CD14-positive monocyte (primary cell): ENCODE measurements around the gene PSMB7. TPM values are rescaled to one million over a fixed set of nuclear protein-coding genes. Genes with fewer than 3 reads are reported as not detected.

ENCODE experiments used
- DNase-seq, 3 donors: peaks; one replicate each; pipeline ENCODE4 v3.0.0-alpha.2; 2011 to 2022
- H2AFZ ChIP-seq: 2 replicates; pipeline ENCODE4 v1.6.0; 2012; ENCODE audit warnings: mild to moderate bottlenecking, low read depth, low read length, inconsistent platforms; ENCODE audit not compliant: insufficient read depth, poor library complexity, severe bottlenecking
- H3K27ac ChIP-seq, 2 donors: 1 replicate in 1 of 2; 2 replicates in 1 of 2; pipeline ENCODE4 v1.5.1; 2012 to 2013; ENCODE audit warnings: low read length in 2 of 2, control low read depth in 1 of 2, inconsistent platforms in 1 of 2, low read depth in 1 of 2, mild to moderate bottlenecking in 1 of 2
- H3K27me3 ChIP-seq, 2 donors: one replicate each; pipeline versions ENCODE4 v1.6.0 to v1.6.1; 2011 to 2013; ENCODE audit warnings: low read length in 2 of 2; ENCODE audit not compliant: control insufficient read depth in 2 of 2, insufficient read depth in 2 of 2
- H3K36me3 ChIP-seq, 2 donors: replicated peaks in 1 of 2; 1 replicate in 1 of 2; 2 replicates in 1 of 2; pipeline versions ENCODE4 v1.5.1 to v1.6.1; 2012 to 2013; ENCODE audit warnings: low read length in 2 of 2, control low read depth in 1 of 2, inconsistent platforms in 1 of 2, mild to moderate bottlenecking in 1 of 2; ENCODE audit not compliant: insufficient read depth in 2 of 2, control insufficient read depth in 1 of 2
- H3K4me1 ChIP-seq, 2 donors: 1 replicate in 1 of 2; 2 replicates in 1 of 2; pipeline versions ENCODE4 v1.5.1 to v1.6.1; 2012 to 2013; ENCODE audit warnings: low read length in 2 of 2, control low read depth in 1 of 2, inconsistent platforms in 1 of 2, mild to moderate bottlenecking in 1 of 2, moderate library complexity in 1 of 2; ENCODE audit not compliant: insufficient read depth in 2 of 2, control insufficient read depth in 1 of 2
- H3K4me2 ChIP-seq: replicated peaks from 2 replicates; pipeline ENCODE3; 2012; ENCODE audit warnings: low read length, moderate library complexity, mild to moderate bottlenecking; ENCODE audit not compliant: poor library complexity, severe bottlenecking; ENCODE audit errors: extremely low read depth
- H3K4me3 ChIP-seq, 3 experiments: fragments of 200-600 bp in 1 of 3; sonication (generic) in 1 of 3; replicated peaks in 1 of 3; 1 replicate in 2 of 3; 2 replicates in 1 of 3; pipeline ENCODE4 v1.5.1; 2011 to 2013; ENCODE audit warnings: low read length in 3 of 3, mild to moderate bottlenecking in 3 of 3, control low read depth in 2 of 3, low read depth in 2 of 3, inconsistent platforms in 1 of 3, moderate library complexity in 1 of 3
- H3K79me2 ChIP-seq: 2 replicates; pipeline ENCODE4 v1.6.0; 2012; ENCODE audit warnings: mild to moderate bottlenecking, control low read depth, inconsistent platforms, low read length, moderate library complexity; ENCODE audit not compliant: insufficient read depth
- H3K9ac ChIP-seq: 2 replicates; pipeline ENCODE4 v1.6.0; 2017; ENCODE audit warnings: low read length, mild to moderate bottlenecking; ENCODE audit not compliant: insufficient read depth, poor library complexity, severe bottlenecking
- H3K9me3 ChIP-seq, 2 donors: replicated peaks in 1 of 2; 1 replicate in 1 of 2; 2 replicates in 1 of 2; pipeline versions ENCODE4 v1.5.1 to v1.6.1; 2012 to 2013; ENCODE audit warnings: low read length in 2 of 2, control low read depth in 1 of 2; ENCODE audit not compliant: control insufficient read depth in 1 of 2, insufficient read depth in 1 of 2
- H4K20me1 ChIP-seq: 2 replicates; pipeline ENCODE4 v1.6.0; 2012; ENCODE audit warnings: mild to moderate bottlenecking, low read length, control low read depth, moderate library complexity; ENCODE audit not compliant: insufficient read depth
- H3K27ac Mint-ChIP-seq, 7 donors: one replicate each; pipeline ENCODE4 v1.8.0; 2020; ENCODE audit warnings: mild to moderate bottlenecking in 7 of 7, mixed read lengths in 7 of 7, moderate library complexity in 6 of 7, inconsistent platforms in 2 of 7
- H3K27me3 Mint-ChIP-seq, 3 donors: one replicate each; pipeline ENCODE4 v1.8.0; 2021 to 2022; ENCODE audit warnings: low read depth in 3 of 3, mild to moderate bottlenecking in 3 of 3, mixed read lengths in 3 of 3, moderate library complexity in 3 of 3, inconsistent platforms in 1 of 3
- H3K36me3 Mint-ChIP-seq, 2 donors: one replicate each; pipeline ENCODE4 v1.8.0; 2020; ENCODE audit warnings: mixed read lengths in 2 of 2, inconsistent platforms in 1 of 2, mild to moderate bottlenecking in 1 of 2
- H3K4me1 Mint-ChIP-seq: one replicate; pipeline ENCODE4 v1.8.0; 2020; ENCODE audit warnings: mild to moderate bottlenecking, mixed read lengths
- H3K4me3 Mint-ChIP-seq, 2 donors: one replicate each; pipeline ENCODE4 v1.8.0; 2020; ENCODE audit warnings: mild to moderate bottlenecking in 2 of 2, mixed read lengths in 2 of 2, moderate library complexity in 1 of 2
- H3K9me3 Mint-ChIP-seq, 7 donors: one replicate each; pipeline ENCODE4 v1.8.0; 2020 to 2022; ENCODE audit warnings: mixed read lengths in 7 of 7, mild to moderate bottlenecking in 6 of 7, moderate library complexity in 6 of 7, inconsistent platforms in 2 of 7
- WGBS: methylation state at CpG from one replicate; pipeline ENCODE4 v1.1.5; 2013; ENCODE audit warnings: missing lambda C conversion rate; ENCODE audit not compliant: insufficient coverage; 5-methylcytosine and 5-hydroxymethylcytosine counted together
- intact Hi-C, 2 donors: fragments of 100-400 bp; cut with micrococcal nuclease; formaldehyde crosslinking; loops; one replicate each; pipeline versions ENCODE4 v1.15.0 to v1.15.1; 2023
- polyA plus RNA-seq, 3 donors: library from polyadenylated mRNA; depleted of rRNA in 1 of 3; unstranded in 2 of 3; stranded (reverse) in 1 of 3; fragments of 300-500 nt in 2 of 3; fragments of >200 nt in 1 of 3; fragmentation: Illumina TruSeq in 2 of 3; gene quantifications; 1 replicate in 2 of 3; 2 replicates in 1 of 3; pipeline ENCODE4 v1.2.3, GENCODE V29; 2012 to 2021
- TF ChIP-seq, protein P1 (sequence below): fragments of 200-600 bp; IDR thresholded peaks from one replicate; pipeline ENCODE4 v1.8.0; 2022; ENCODE audit warnings: antibody characterized with exemption, mild to moderate bottlenecking

The PSMB7 gene
- polyA plus RNA-seq, 3 donors = 129 to 194 (median 191) TPM

DNA sequence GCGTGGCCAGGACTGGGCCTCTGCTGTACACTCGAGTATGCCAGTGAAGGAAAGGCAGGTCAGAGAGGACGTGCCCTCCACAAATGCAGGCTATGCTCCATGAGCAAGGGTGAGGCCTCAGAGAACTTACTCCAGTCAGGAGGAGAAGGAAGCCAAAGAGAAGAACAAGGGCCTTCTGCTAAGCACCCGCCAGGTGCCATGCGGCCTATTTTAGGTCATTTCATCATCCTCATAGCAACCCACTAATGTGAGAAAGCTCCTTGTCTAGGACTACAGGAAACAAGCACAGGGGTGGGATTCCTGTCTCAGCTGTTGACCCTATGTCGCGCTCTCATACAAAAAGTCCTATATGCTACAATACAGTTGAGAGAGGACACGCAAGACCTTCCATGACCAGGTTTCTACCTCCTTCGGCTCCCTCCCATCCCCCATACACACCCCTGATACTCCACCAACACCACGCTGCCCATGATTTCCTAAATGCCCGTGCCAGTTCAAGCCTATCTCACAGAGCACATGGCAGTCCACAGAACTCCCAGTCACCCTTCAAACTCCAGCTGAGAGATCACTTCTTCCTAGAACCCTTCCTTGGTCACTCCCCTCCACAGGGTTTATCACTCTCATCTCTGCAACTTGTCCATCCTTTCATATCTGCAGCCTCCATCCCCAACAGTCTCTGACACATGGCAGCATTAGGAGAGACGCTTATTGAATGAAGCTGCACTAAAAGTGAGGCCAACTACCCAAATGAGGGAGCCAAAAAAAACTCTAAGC is 26.8 kb downstream of the PSMB7 start:
- Mint-ChIP-seq H3K4me1 (peaks cover 81% of the 10 kb centered on the region), H3K36me3 (peaks cover 24 to 25% of the 10 kb centered on the region in 2 donors), H3K27me3 (no peaks in the 10 kb centered on the region), H3K4me3 (no peak overlapping the region), H3K27ac (peak overlapping the region in 3 of 7 donors; percentile 23 to 88 (median 87)), H3K9me3 (no peaks in the 10 kb centered on the region)
- Histone ChIP-seq H3K9me3 (no peaks in the 10 kb centered on the region), H3K4me2 (no peak overlapping the region), H3K27me3 (no peaks in the 10 kb centered on the region), H2AFZ (no peak overlapping the region), H4K20me1 (peaks cover 31% of the 10 kb centered on the region), H3K4me1 (peaks cover 66 to 82% of the 10 kb centered on the region in 2 donors), H3K36me3 (peaks cover 9 to 11% of the 10 kb centered on the region in 2 donors), H3K79me2 (peaks cover 89% of the 10 kb centered on the region), H3K27ac (peak overlapping the region; percentile 4 to 68), H3K9ac (no peak overlapping the region), H3K4me3 (no peak overlapping the region)
- intact Hi-C loops = no loop called here
- 70% methylated on average over 9 of the region's 12 CpGs for WGBS
- TF ChIP-seq, protein P1, sequence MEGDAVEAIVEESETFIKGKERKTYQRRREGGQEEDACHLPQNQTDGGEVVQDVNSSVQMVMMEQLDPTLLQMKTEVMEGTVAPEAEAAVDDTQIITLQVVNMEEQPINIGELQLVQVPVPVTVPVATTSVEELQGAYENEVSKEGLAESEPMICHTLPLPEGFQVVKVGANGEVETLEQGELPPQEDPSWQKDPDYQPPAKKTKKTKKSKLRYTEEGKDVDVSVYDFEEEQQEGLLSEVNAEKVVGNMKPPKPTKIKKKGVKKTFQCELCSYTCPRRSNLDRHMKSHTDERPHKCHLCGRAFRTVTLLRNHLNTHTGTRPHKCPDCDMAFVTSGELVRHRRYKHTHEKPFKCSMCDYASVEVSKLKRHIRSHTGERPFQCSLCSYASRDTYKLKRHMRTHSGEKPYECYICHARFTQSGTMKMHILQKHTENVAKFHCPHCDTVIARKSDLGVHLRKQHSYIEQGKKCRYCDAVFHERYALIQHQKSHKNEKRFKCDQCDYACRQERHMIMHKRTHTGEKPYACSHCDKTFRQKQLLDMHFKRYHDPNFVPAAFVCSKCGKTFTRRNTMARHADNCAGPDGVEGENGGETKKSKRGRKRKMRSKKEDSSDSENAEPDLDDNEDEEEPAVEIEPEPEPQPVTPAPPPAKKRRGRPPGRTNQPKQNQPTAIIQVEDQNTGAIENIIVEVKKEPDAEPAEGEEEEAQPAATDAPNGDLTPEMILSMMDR = no peak
- DNase-seq = no peak

DNA sequence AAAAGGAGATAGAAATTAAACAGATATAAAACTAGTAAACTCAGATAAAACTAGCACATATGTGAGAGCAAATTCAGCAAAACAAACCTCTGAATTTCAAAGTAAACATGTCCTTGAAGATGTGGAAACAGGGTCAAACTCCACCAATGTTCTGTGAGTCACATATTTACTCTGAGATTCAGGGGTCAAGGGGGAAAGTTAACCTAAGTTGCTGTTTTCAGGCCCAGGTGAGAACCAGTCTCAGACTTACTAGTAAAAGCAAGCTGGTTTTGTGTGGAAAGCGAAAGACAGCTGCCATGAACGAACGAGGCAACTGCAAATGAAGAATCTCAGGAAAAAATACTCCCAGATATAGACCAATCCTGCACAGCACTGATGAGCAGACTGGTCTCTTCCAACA is 29.0 kb downstream of the PSMB7 start:
- Mint-ChIP-seq H3K27me3 (no peaks in the 10 kb centered on the region), H3K4me3 (no peak overlapping the region), H3K4me1 (peaks cover 70% of the 10 kb centered on the region), H3K36me3 (peaks cover 31 to 38% of the 10 kb centered on the region in 2 donors), H3K27ac (peak overlapping the region in 3 of 7 donors; percentile 47 to 78 (median 55)), H3K9me3 (no peaks in the 10 kb centered on the region)
- no peak overlapping the region for H3K4me3 ChIP-seq
- H3K27me3 ChIP-seq = no peaks in the 10 kb centered on the region
- no CpG with 5 or more reads among the region's 3 CpGs for WGBS
- DNase-seq = no peak
- H3K4me1 ChIP-seq = peaks cover 52 to 67% of the 10 kb centered on the region in 2 donors
- TF ChIP-seq, protein P1 = no peak
- no peaks in the 10 kb centered on the region for H3K9me3 ChIP-seq
- intact Hi-C loops = no loop called here
- peaks cover 81% of the 10 kb centered on the region for H3K79me2 ChIP-seq
- H3K27ac ChIP-seq = peak overlapping the region in 1 of 2 donors; percentile 39
- peaks cover 10 to 19% of the 10 kb centered on the region in 2 donors for H3K36me3 ChIP-seq
- no peak overlapping the region for H3K9ac ChIP-seq
- peaks cover 31% of the 10 kb centered on the region for H4K20me1 ChIP-seq
- no peak overlapping the region for H2AFZ ChIP-seq
- H3K4me2 ChIP-seq = no peak overlapping the region
